Ishikawa (cell line): Measurements from ENCODE around the gene GHRL.

Source experiments
- EP300 ChIP-seq: IDR thresholded peaks from 2 replicates; pipeline ENCODE4 v1.6.1; 2012; ENCODE audit warnings: borderline replicate concordance
- RAD21 ChIP-seq: IDR thresholded peaks from 2 replicates; pipeline ENCODE4 v1.6.1; 2012; ENCODE audit warnings: low read depth
- TAF1 ChIP-seq: IDR thresholded peaks from 2 replicates; pipeline ENCODE4 v1.6.1; 2012; ENCODE audit warnings: low read depth, mild to moderate bottlenecking
- ZBTB7A ChIP-seq: IDR thresholded peaks from 2 replicates; pipeline ENCODE4 v1.6.1; 2012; ENCODE audit warnings: low read depth
- TF ChIP-seq, protein P1 (sequence below): IDR thresholded peaks from 2 replicates; pipeline ENCODE4 v1.6.1; 2012

DNA sequence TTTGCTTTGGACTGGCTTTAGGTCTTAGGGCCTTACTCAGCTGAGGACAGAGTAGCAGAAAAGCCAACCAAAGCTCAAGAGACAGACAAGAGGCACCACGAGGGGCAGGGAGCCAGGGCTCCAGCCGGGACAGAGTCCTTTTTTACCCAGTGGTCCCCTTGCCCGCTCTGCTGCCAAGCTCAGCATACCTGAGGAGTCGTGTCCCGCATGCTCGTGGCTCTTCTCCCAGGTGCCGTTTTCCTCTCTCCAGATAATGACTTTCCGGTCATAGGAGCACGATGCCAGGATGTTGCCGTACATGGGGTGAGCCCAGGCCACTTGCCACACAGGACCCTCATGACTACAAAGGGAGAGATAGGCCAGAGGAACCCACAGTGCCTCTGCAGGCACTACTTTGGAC, 19.6 kb upstream of the GHRL start:
- no peak for TF ChIP-seq RAD21
- TF ChIP-seq ZBTB7A: no peak
- TF ChIP-seq, protein P1, sequence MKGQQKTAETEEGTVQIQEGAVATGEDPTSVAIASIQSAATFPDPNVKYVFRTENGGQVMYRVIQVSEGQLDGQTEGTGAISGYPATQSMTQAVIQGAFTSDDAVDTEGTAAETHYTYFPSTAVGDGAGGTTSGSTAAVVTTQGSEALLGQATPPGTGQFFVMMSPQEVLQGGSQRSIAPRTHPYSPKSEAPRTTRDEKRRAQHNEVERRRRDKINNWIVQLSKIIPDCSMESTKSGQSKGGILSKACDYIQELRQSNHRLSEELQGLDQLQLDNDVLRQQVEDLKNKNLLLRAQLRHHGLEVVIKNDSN: no peak
- TF ChIP-seq TAF1: no peak
- TF ChIP-seq EP300: no peak
